Hindlimb muscle (tissue), 1 donor: ENCODE results near the gene SGSM1. TPM values are rescaled to one million over a fixed set of nuclear protein-coding genes. Genes with fewer than 3 reads are reported as not detected.
A peak's percentile ranks its signal among the peaks of the same experiment; 100 is the strongest.

Experiments
- DNase-seq: peaks from one replicate; pipeline ENCODE4 v3.0.0-alpha.2; 2013
- polyA plus RNA-seq: library from polyadenylated mRNA; unstranded; fragments of 120-200 nt; gene quantifications from one replicate; pipeline ENCODE4 v1.2.1, GENCODE V29; 2013; ENCODE audit not compliant: insufficient read length

The SGSM1 gene
- 0.19 TPM for polyA plus RNA-seq

GRCh38 chr22:24805790-24806662, at the start of gene SGSM1:
SGSM1 (plus strand) TSS chr22:24806211; CDS start chr22:24806326, 115 bp downstream.
- DNase-seq: peak; percentile 57

- DNase-seq: peak; percentile 61
Measured at GRCh38 chr22:24758164-24758799, 47.7 kb upstream of the SGSM1 start.

GRCh38 chr22:24759765-24760164, 46.2 kb upstream of the SGSM1 start:
- no peak for DNase-seq

GRCh38 chr22:24760708-24761306, 45.2 kb upstream of the SGSM1 start:
- DNase-seq: no peak

GRCh38 chr22:24761888-24762675, 43.9 kb upstream of the SGSM1 start:
- DNase-seq: no peak

- DNase-seq: no peak
Measured at GRCh38 chr22:24763872-24764485, 42.0 kb upstream of the SGSM1 start.

- no peak for DNase-seq
Measured at GRCh38 chr22:24765166-24765565, 40.8 kb upstream of the SGSM1 start.

GRCh38 chr22:24768537-24769374, 37.3 kb upstream of the SGSM1 start:
- DNase-seq: peak; percentile 68

GRCh38 chr22:24772493-24773220, 33.4 kb upstream of the SGSM1 start:
- peak; percentile 20 for DNase-seq

- no peak for DNase-seq
Measured at GRCh38 chr22:24775769-24776492, 30.1 kb upstream of the SGSM1 start.

GRCh38 chr22:24776525-24776924, 29.5 kb upstream of the SGSM1 start:
- DNase-seq: no peak

GRCh38 chr22:24789516-24789915, 16.5 kb upstream of the SGSM1 start:
- no peak for DNase-seq

GRCh38 chr22:24791362-24791761, 14.6 kb upstream of the SGSM1 start:
- DNase-seq: no peak

- DNase-seq: no peak
Measured at GRCh38 chr22:24796056-24796455, 10.0 kb upstream of the SGSM1 start.

- DNase-seq: no peak
Measured at GRCh38 chr22:24796860-24797259, 9.2 kb upstream of the SGSM1 start.

GRCh38 chr22:24801901-24802465, 4.0 kb upstream of the SGSM1 start:
- DNase-seq: no peak

GRCh38 chr22:24803064-24803542, 2.9 kb upstream of the SGSM1 start:
- no peak for DNase-seq

- no peak for DNase-seq
Measured at GRCh38 chr22:24806663-24807001, 621 bp downstream of the SGSM1 start.

- DNase-seq: no peak
Measured at GRCh38 chr22:24807284-24807950, 1.4 kb downstream of the SGSM1 start.
